ENCODE results near the gene DTHD1.

- no peak for TF ChIP-seq CTCF (IDR thresholded peaks at IDR 0.05)
- TF ChIP-seq POLR2A (IDR thresholded peaks at IDR 0.05), result no peak
- no peak for TF ChIP-seq POLR2AphosphoS5 (IDR thresholded peaks at IDR 0.05)
These were observed 22.8 kb downstream of the DTHD1 start for GRCh38 chr4:36304138-36304681.
